ENCODE data around the gene CRYBB1.
"Not testable (repeated sequence)": the region's sequence is repeated elsewhere in the genome, so short reads cannot be mapped to it uniquely, and the experiment has no call there.

CRYBB1 gene

DNA sequence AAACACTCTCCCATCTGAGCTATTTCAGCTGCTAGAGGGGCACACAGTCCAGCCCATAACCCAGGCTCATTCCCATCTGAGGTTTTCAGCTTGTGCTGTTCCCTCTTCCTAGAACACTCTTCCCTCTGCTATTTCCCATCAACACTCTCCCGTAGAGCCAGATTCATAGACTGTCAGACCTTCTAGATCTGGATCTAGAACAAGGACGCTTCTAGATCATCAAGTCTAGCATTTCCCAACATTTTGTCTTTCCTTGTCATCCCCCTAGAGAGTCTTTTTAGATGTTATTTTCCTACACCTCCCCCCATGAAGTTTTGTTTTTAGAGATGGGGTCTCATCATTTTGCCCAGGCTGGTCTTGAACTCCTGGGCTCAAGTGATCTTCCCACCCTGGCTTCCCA is 17.3 kb upstream of the CRYBB1 start:
- DNase-seq = no peak

DNA sequence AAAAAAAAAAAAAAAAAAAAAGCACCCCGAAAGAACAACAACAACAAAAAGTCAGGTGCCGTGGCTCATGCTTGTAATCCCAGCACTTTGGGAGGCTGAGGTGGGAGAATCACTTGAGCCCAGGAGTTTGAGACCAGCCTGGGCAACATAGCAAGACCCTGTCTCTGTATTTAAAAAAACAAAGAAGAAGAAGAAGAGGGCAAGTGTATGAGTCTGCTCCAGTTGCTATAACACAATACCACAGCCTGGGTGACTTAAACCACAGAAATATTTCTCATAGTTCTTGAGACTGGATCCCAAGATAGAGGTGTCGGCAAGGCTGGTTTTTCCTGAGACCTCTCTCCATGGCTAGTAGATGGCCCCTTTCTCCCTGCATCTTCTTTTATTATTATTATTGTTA is 16.4 kb upstream of the CRYBB1 start:
- no peak for DNase-seq

- DNase-seq = no peak
Measured at GRCh38 chr22:26632422-26633155, 14.8 kb upstream of the CRYBB1 start.

DNA sequence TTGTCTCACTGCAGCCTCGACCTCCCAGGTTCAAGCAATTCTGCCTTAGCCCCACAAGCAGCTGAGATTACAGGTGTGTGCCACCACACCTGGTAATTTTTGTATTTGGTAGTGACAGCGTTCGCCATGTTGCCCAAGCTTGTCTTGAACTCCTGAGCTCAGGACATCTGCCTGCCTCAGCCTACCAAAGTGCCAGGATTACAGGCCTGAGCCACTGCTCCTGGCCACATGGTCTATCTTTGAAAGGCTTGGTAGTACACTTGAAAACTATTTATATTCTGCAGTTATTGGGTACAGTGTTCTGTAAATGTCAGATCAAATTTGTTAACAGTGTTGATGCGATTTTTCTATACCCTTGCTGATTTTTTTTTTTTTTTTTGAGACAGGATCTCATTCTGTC is 13.5 kb upstream of the CRYBB1 start:
- no peak for DNase-seq

DNA sequence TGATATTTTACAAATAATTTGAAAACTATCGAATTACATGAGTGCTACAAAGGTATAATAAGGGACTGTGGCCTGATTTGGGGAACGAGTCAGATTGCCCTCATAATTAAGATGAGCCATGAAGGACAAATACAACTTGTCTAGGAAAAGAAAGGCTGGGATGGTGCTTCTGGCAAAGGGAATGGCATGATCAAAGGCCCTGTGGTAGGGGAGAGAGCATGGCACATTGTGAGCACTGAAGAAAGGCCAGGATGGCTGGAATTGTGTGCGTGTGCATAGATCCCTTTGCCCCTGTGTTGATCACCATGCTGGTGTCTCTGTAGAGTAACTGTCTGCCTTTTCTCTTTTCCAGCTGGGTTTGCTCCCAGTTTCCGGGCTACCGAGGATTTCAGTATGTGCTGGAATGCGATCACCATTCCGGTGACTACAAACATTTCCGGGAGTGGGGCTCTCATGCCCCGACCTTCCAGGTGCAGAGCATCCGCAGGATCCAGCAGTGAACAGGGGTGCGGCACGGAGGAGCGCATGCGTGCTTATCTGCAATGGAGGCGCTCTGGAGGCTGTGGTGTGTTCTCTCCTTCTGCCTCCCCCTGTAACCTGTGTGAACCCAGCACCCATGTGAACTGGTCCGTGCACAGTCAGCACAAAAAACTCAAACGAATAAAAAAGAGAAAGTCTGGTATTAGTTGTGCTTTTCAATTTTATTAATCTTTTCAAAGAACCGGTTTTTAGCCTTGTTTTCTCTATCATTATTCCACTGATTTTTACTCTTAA is 12.3 kb upstream of the CRYBB1 start:
- DNase-seq = no peak

GRCh38 chr22:26624803-26625202 is 7.0 kb upstream of the CRYBB1 start:
- DNase-seq = no peak

DNA sequence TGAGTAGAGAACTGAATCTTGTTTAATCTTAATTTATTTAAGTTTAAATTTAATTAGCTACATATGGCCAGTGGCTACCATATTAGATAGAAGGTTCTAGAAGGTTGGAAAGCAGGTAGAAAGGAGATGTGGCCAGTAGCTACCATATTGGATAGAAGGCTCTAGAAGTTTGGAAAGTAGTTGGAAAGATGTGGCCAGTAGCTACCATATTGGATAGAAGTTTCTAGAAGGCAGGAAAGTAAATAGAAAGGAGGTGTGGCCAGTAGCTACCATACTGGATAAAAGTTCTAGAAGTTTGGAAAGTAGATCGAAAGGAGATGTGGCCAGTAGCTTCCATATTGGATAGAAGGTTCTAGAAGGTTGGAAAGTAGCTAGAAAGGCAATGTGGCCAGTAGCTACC is 6.2 kb upstream of the CRYBB1 start:
- no peak for DNase-seq

GRCh38 chr22:26621663-26622062 is 3.8 kb upstream of the CRYBB1 start, which contains the start of gene CRYBA4:
CRYBA4 (plus strand) TSS chr22:26621963; CDS start chr22:26622597, 634 bp downstream.
- no peak for DNase-seq

DNA sequence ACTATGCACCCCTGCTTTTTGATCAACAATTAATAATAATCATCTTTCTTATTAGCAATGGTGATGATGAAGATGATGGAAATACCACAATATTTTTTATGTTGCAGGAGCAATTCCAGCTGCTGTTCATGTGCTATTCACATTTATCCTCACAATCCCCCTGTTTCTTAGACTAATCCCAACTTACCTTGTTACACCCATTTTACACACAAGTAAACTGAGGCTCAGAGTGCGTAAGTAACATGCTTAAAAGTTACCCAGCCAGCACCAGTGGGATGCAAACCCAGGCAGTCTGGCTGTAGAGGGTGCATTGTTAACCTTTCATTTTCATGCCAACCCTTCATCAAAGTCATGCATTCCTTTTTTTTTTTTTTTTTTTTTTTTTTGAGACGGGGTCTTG is 2.4 kb upstream of the CRYBB1 start:
- no peak for DNase-seq

GRCh38 chr22:26619510-26619909 is 1.7 kb upstream of the CRYBB1 start:
- DNase-seq = no peak

DNA sequence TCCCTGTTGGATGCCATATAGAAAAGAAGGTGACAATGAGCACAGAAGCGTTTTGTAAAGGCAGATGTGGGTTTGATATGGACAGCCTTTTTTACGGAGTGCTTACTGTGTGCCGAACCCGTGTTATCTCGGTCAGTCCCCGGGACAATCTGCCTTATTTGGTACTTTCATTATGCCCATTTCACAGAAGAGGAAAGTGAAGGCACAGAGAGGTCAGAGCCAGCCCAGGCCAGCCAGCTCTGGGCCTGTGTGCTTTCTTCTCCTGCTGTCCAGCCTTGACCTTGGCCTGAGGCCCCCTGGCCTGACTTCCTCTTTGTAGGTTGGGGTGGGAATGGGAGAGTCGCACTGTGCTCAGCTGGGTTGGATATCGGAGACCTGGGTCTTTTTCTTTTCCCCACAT is 628 bp upstream of the CRYBB1 start:
- DNase-seq = no peak

GRCh38 chr22:26616650-26617049 is 1.2 kb downstream of the CRYBB1 start:
- no peak for DNase-seq

DNA sequence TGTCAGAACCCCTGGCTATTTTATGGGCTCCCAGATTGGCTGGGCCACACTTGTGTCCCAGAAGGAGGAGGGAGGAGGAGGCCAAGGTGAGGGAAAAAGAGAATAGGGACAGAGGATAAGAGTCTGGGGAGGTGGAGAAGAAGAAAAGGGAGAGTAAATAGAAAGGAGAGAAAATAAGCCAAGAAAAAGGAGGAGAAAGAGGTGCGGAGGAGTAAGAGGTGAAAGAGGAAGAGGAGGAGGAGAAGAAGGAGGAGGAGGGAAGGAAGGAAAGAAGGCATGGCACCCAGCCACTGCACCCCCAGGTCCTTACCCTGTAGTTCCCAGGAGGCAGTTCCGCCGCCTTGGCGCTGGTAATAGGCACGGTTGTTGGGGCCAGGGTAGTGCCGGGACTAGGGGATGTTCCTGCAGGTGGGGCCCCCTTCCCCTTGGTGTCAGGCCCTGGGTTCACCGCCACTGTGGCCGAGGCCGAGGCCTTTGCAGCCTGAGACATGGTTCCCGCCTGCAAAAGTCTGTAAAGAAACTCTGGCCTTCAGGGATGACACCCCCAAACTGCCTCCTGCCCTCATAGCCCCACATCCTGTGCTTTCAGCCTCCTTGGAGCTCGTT is 1.9 kb downstream of the CRYBB1 start:
- DNase-seq = no peak

DNA sequence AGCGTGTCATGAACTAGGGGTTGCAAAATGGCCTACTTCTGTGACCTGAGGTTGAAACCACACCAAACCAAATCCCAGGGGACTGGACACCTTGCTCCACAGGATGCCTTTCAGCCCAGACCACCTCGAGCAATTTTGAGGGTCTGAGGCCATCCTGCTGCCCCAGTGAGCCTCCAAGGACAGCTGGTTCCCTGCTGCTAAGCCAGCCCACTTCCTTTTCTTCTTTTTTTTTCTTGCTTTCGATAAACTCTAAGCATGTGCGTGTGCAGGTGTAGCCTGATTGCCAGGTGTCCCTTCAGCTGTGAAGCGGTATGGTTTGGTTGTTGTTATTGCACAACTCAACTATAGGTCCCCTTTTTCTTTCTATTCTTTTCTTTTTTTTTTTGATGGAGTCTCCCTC is 2.7 kb downstream of the CRYBB1 start:
- no peak for DNase-seq

DNA sequence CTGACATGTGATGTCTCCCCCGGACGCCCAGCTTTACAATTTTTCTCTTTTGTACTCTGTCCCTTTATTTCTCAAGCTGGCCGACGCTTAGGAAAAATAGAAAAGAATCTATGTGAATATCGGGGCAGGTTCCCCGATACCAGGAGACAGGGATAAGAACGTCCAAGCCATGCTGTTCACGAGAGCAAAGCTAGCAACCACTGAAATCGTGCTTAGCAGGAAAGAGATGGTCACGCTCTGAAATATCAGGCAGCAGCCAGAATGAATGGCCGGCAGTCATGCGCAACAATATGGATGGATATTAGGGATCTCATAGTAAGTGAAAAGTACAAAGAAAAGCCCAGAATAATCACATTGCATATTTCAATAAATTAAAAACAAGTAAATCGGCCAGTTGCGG is 3.5 kb downstream of the CRYBB1 start:
- no peak for DNase-seq

- not testable (repeated sequence) for DNase-seq
Measured at GRCh38 chr22:26613753-26614152, 4.1 kb downstream of the CRYBB1 start.

DNA sequence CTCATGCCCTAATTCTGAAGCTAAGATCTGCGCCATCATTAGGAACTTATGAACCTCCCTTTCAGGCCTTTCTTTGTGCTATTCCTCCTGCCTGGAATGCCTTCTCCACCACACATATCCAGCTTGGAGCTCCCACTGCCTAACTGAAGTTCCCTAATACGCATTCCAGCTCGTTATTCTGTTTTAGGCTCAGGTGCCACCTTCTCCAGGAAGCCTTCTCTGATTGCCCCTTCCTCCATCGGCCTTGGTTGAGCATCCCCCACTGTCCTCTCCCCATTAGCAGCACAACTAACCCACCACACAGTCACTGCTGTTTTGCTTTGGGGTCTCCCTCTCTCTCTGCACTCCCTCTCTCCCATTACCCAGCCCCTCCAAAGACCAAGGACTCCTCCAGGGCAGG is 5.2 kb downstream of the CRYBB1 start:
- no peak for DNase-seq

- DNase-seq = no peak
Measured at GRCh38 chr22:26610996-26611395, 6.8 kb downstream of the CRYBB1 start.

- DNase-seq = no peak
Measured at GRCh38 chr22:26610072-26610958, 7.5 kb downstream of the CRYBB1 start.

GRCh38 chr22:26609287-26609686 is 8.5 kb downstream of the CRYBB1 start:
- DNase-seq = no peak

DNA sequence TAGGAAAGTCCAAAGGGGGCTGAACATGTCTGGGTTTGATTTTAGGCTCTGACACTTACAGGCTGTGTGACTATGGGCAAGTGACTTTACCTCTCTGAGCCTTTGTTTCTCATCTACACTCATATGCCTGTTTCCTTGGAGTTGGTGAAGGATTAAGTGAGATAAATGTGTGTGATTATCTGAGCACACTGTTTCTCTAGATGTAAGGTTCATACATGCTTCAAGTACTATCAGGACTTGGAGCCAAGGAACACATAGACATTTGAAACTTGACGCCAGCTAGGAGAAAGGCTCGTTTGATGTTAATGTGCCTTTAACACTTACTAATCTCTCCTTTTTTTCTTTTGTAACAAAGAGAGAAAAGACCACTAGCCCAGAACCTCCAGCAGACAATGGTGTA is 9.7 kb downstream of the CRYBB1 start:
- DNase-seq = no peak

DNA sequence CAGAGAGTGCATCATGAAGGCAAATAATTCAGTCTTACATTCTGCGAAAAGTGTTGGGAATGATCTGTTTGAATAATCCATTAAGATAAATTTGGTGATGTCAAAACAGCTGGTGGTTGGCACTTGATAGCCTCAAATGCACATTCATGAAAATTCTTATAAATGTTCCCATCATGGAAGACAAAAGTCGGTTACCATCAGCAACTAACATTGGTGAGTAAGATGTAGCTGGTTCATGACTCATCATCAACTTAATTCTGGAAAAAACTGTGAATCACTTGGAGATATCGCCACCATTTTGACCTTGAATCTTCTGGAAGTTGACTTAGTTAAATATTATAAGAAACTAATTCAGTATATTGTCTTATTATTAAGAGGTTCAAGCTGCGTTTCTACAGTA is 11.2 kb downstream of the CRYBB1 start:
- DNase-seq = no peak

DNA sequence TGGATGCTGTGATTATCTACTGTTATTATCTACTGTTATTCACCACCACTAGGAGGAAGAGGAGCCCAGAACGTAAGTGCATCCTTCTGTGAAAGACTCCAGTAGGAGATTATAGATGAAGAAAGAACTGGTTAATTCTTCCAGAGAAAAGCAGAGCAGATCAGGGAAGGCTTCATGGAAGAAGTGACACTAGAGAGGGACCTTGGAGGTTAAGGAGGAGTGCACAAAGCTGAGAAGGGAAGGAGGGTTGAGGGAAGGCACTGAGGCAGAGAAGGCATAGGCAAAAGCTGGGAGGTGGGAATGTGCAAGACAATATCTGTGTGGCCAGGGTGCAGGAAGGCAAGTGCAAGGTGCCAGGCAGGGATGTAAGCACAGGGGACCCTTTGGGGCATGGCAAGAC is 13.5 kb downstream of the CRYBB1 start:
- DNase-seq = no peak

Data from NCI-H2029 (cell line).